ENCODE results near the gene AGO4. TPM values are rescaled to one million over a fixed set of nuclear protein-coding genes. Genes with fewer than 3 reads are reported as not detected.
"Not testable (repeated sequence)": the region's sequence is repeated elsewhere in the genome, so short reads cannot be mapped to it uniquely, and the experiment has no call there.

AGO4 gene
- total and polyA plus RNA-seq, 2 donors from 2014 or later = 3.3 to 12.2 TPM

GRCh38 chr1:35788139-35788538 lies 19.7 kb upstream of the AGO4 start:
- Histone ChIP-seq H3K27ac (ENCODE audit: low read depth in 2 of 2, low read length in 2 of 2) (no peak overlapping the region), H3K27me3 (ENCODE audit: control insufficient read depth, insufficient read depth, low read length) (no peaks in the 10 kb centered on the region), H3K9me3 (ENCODE audit: control insufficient read depth in 2 of 3, insufficient read depth in 1 of 3, low read length in 3 of 3) (no peaks in the 10 kb centered on the region), H3K4me3 (ENCODE audit: low read length in 3 of 3) (no peak overlapping the region), H3K4me1 (ENCODE audit: control insufficient read depth in 2 of 3, insufficient read depth in 2 of 3, low read depth in 1 of 3, low read length in 3 of 3) (no peaks in the 10 kb centered on the region), H3K9ac (ENCODE audit: low read length in 3 of 3) (no peak overlapping the region), H3K36me3 (ENCODE audit: control insufficient read depth in 2 of 3, insufficient read depth in 3 of 3, low read length in 3 of 3) (no peaks in the 10 kb centered on the region)
- FAIRE-seq (no peak), DNase-seq (no peak)
- TF ChIP-seq CTCF (IDR thresholded peaks at IDR 0.05; ENCODE audit: borderline replicate concordance, extremely low read depth, insufficient read depth) = no peak
- intact Hi-C loops (cut with DNase I) = no loop called here

DNA sequence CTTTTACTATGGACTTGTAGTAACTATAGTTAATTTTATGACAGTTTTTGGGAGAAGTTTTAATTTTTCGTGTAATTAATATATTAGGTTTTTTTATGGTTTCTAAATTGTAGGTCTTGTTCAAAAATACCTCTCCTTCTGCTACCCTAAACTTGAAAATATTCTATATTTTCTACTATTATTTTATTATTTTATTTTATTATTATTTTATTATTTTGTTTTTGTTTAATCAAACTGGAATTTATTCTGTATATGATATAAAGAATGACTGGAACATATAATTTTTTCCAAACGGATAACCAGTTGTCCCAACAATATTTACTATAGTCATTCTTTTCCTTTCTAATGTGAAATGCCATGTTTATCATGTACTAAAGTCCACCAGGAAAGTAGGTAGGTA lies 17.1 kb upstream of the AGO4 start:
- DNase-seq = no peak
- Histone ChIP-seq H3K4me3 (ENCODE audit: low read length in 3 of 3) (no peak overlapping the region), H3K9me3 (ENCODE audit: control insufficient read depth in 2 of 3, insufficient read depth in 1 of 3, low read length in 3 of 3) (no peaks in the 10 kb centered on the region), H3K36me3 (ENCODE audit: control insufficient read depth in 2 of 3, insufficient read depth in 3 of 3, low read length in 3 of 3) (no peaks in the 10 kb centered on the region), H3K9ac (ENCODE audit: low read length in 3 of 3) (no peak overlapping the region), H3K27ac (ENCODE audit: low read depth in 2 of 2, low read length in 2 of 2) (no peak overlapping the region), H3K27me3 (ENCODE audit: control insufficient read depth, insufficient read depth, low read length) (no peaks in the 10 kb centered on the region), H3K4me1 (ENCODE audit: control insufficient read depth in 2 of 3, insufficient read depth in 2 of 3, low read depth in 1 of 3, low read length in 3 of 3) (no peaks in the 10 kb centered on the region)
- peak; percentile 65 for FAIRE-seq
- intact Hi-C loops (cut with DNase I) = no loop called here
- TF ChIP-seq CTCF (IDR thresholded peaks at IDR 0.05; ENCODE audit: borderline replicate concordance, extremely low read depth, insufficient read depth) = no peak

DNA sequence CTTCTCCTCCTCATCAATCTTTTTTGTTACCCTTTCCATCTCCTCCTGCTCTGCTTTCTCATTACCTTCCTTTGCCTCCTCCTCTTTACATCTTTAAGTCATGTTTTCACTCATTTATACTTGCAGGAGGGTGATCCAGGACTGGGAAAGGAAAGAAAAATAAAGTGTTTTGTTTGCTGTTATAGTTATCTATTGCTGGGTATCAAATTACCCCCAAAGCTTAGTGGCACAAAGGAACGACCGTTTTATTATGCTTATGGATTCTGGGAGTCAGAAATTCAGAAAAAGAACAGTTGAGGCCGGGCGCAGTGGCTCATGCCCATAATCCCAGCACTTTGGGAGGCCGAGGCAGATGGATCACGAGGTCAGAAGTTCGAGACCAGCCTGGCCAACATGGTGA lies 12.5 kb upstream of the AGO4 start:
- intact Hi-C loops (cut with DNase I) = no loop called here
- Histone ChIP-seq H3K36me3 (ENCODE audit: control insufficient read depth in 2 of 3, insufficient read depth in 3 of 3, low read length in 3 of 3) (no peaks in the 10 kb centered on the region), H3K9me3 (ENCODE audit: control insufficient read depth in 2 of 3, insufficient read depth in 1 of 3, low read length in 3 of 3) (no peaks in the 10 kb centered on the region), H3K4me1 (ENCODE audit: control insufficient read depth in 2 of 3, insufficient read depth in 2 of 3, low read depth in 1 of 3, low read length in 3 of 3) (no peaks in the 10 kb centered on the region), H3K4me3 (ENCODE audit: low read length in 3 of 3) (no peak overlapping the region), H3K9ac (ENCODE audit: low read length in 3 of 3) (no peak overlapping the region), H3K27me3 (ENCODE audit: control insufficient read depth, insufficient read depth, low read length) (no peaks in the 10 kb centered on the region), H3K27ac (ENCODE audit: low read depth in 2 of 2, low read length in 2 of 2) (no peak overlapping the region)
- FAIRE-seq (no peak), DNase-seq (no peak)
- no peak for TF ChIP-seq CTCF (IDR thresholded peaks at IDR 0.05; ENCODE audit: borderline replicate concordance, extremely low read depth, insufficient read depth)

GRCh38 chr1:35797380-35797779 lies 10.4 kb upstream of the AGO4 start:
- DNase-seq = no peak
- no peak for FAIRE-seq
- Histone ChIP-seq H3K27ac (ENCODE audit: low read depth in 2 of 2, low read length in 2 of 2) (no peak overlapping the region), H3K27me3 (ENCODE audit: control insufficient read depth, insufficient read depth, low read length) (no peaks in the 10 kb centered on the region), H3K9ac (ENCODE audit: low read length in 3 of 3) (no peak overlapping the region), H3K4me1 (ENCODE audit: control insufficient read depth in 2 of 3, insufficient read depth in 2 of 3, low read depth in 1 of 3, low read length in 3 of 3) (no peaks in the 10 kb centered on the region), H3K9me3 (ENCODE audit: control insufficient read depth in 2 of 3, insufficient read depth in 1 of 3, low read length in 3 of 3) (no peaks in the 10 kb centered on the region), H3K36me3 (ENCODE audit: control insufficient read depth in 2 of 3, insufficient read depth in 3 of 3, low read length in 3 of 3) (no peaks in the 10 kb centered on the region), H3K4me3 (ENCODE audit: low read length in 3 of 3) (no peak overlapping the region)
- intact Hi-C loops (cut with DNase I) = no loop called here
- TF ChIP-seq CTCF (IDR thresholded peaks at IDR 0.05; ENCODE audit: borderline replicate concordance, extremely low read depth, insufficient read depth) = no peak

GRCh38 chr1:35798019-35798418 lies 9.8 kb upstream of the AGO4 start:
- H3K36me3 ChIP-seq (ENCODE audit: control insufficient read depth in 2 of 3, insufficient read depth in 3 of 3, low read length in 3 of 3); DNase-seq; H3K4me3 ChIP-seq (ENCODE audit: low read length in 3 of 3); H3K9me3 ChIP-seq (ENCODE audit: control insufficient read depth in 2 of 3, insufficient read depth in 1 of 3, low read length in 3 of 3); H3K4me1 ChIP-seq (ENCODE audit: control insufficient read depth in 2 of 3, insufficient read depth in 2 of 3, low read depth in 1 of 3, low read length in 3 of 3); H3K9ac ChIP-seq (ENCODE audit: low read length in 3 of 3); H3K27me3 ChIP-seq (ENCODE audit: control insufficient read depth, insufficient read depth, low read length); FAIRE-seq; intact Hi-C loops (cut with DNase I); H3K27ac ChIP-seq (ENCODE audit: low read depth in 2 of 2, low read length in 2 of 2): not testable (repeated sequence)

Measured in kidney (tissue), 14 donors.